Thyroid gland (tissue), 4 donors: ENCODE data around the gene MOGAT3. TPM values are rescaled to one million over a fixed set of nuclear protein-coding genes. Genes with fewer than 3 reads are reported as not detected.

Experiments
- DNase-seq, 2 donors: peaks; one replicate each; pipeline ENCODE4 v3.0.0-alpha.2; 2019
- H3K27ac ChIP-seq, 3 donors: fragments of 200-600 bp; sonication (generic); 1 replicate in 2 of 3; 2 replicates in 1 of 3; pipeline ENCODE4 v1.5.1; 2016 to 2019; ENCODE audit warnings: mild to moderate bottlenecking in 1 of 3, moderate library complexity in 1 of 3
- H3K27me3 ChIP-seq: fragments of 200-600 bp; sonication (generic); one replicate; pipeline ENCODE4 v1.5.1; 2019
- H3K36me3 ChIP-seq, 2 donors: fragments of 200-600 bp; sonication (generic); one replicate each; pipeline ENCODE4 v1.5.1; 2016 to 2019
- H3K4me1 ChIP-seq, 2 donors: fragments of 200-600 bp; sonication (generic); one replicate each; pipeline ENCODE4 v1.5.1; 2017 to 2019
- H3K4me3 ChIP-seq, 3 donors: fragments of 200-600 bp; sonication (generic); replicated peaks in 1 of 3; 1 replicate in 2 of 3; 2 replicates in 1 of 3; pipeline ENCODE4 v1.5.1; 2016; ENCODE audit warnings: mild to moderate bottlenecking in 1 of 3
- H3K9me3 ChIP-seq: fragments of 200-600 bp; sonication (generic); one replicate; pipeline ENCODE4 v1.5.1; 2017
- CTCF ChIP-seq, 6 experiments: fragments of 200-600 bp in 3 of 6; fragments of 450-650 bp in 3 of 6; sonication (generic) in 3 of 6; IDR thresholded peaks; one replicate each; pipeline ENCODE4 v1.5.1; 2016 to 2019; ENCODE audit warnings: antibody characterized with exemption in 6 of 6, mild to moderate bottlenecking in 2 of 6, inconsistent platforms in 1 of 6, moderate library complexity in 1 of 6
- POLR2A ChIP-seq, 2 donors: fragments of 450-650 bp; IDR thresholded peaks; one replicate each; pipeline ENCODE4 v1.6.1; 2017; ENCODE audit warnings: antibody characterized with exemption in 2 of 2, mild to moderate bottlenecking in 2 of 2, moderate library complexity in 1 of 2
- WGBS, 2 donors: methylation state at CpG; one replicate each; pipeline ENCODE4 v1.1.5; 2017; 5-methylcytosine and 5-hydroxymethylcytosine counted together
- intact Hi-C: fragments of 100-400 bp; cut with DNase I; formaldehyde crosslinking; loops from one replicate; pipeline ENCODE4 v1.15.1; 2023
- total RNA-seq, 4 donors: library from RNA; depleted of rRNA; stranded (reverse); fragments of >200 nt; gene quantifications; one replicate each; pipeline ENCODE4 v1.2.3, GENCODE V29; 2016

Gene MOGAT3
- total RNA-seq, 4 donors from 2014 or later = not detected

- H3K9me3 ChIP-seq = no peaks in the 10 kb centered on the region
- DNase-seq = no peak
- H3K4me1 ChIP-seq = peaks cover 20 to 34% of the 10 kb centered on the region in 2 donors
- H3K27ac ChIP-seq = no peak overlapping the region
- 84 to 88% methylated on average over 31 of the region's 31 CpGs for WGBS, 2 donors
- no peak overlapping the region for H3K4me3 ChIP-seq
- intact Hi-C loops = loop anchor here (10.0 kb wide), 1 partner anchor 265 kb away; the partner anchor contains the start of gene ACHE
- peaks cover 16% of the 10 kb centered on the region for H3K27me3 ChIP-seq
- no peak for TF ChIP-seq POLR2A (IDR thresholded peaks at IDR 0.05)
- TF ChIP-seq CTCF (IDR thresholded peaks at IDR 0.05) = no peak
- H3K36me3 ChIP-seq = peaks cover 14 to 15% of the 10 kb centered on the region in 2 donors
Observed at GRCh38 chr7:101159696-101160674, 40.9 kb downstream of the MOGAT3 start.

GRCh38 chr7:101156866-101157589 is 43.8 kb downstream of the MOGAT3 start:
- intact Hi-C loops = no loop called here
- WGBS, 2 donors = 88 to 90% methylated on average over 12 to 14 of the region's 14 CpGs

GRCh38 chr7:101156277-101156676 is 44.6 kb downstream of the MOGAT3 start:
- Histone ChIP-seq H3K4me1 (peaks cover 7 to 8% of the 10 kb centered on the region in 2 donors), H3K4me3 (no peak overlapping the region), H3K27me3 (no peaks in the 10 kb centered on the region), H3K27ac (no peak overlapping the region), H3K36me3 (peaks cover 14 to 15% of the 10 kb centered on the region in 2 donors), H3K9me3 (no peaks in the 10 kb centered on the region)
- DNase-seq = no peak
- 78 to 84% methylated on average over 6 of the region's 6 CpGs for WGBS, 2 donors
- intact Hi-C loops = no loop called here
- TF ChIP-seq POLR2A (IDR thresholded peaks at IDR 0.05) = no peak
- no peak for TF ChIP-seq CTCF (IDR thresholded peaks at IDR 0.05)

More at GRCh38 chr7:101156866-101157589, 43.8 kb downstream of the MOGAT3 start:
- H3K27me3 ChIP-seq = no peaks in the 10 kb centered on the region
- TF ChIP-seq POLR2A (IDR thresholded peaks at IDR 0.05) (no peak), CTCF (IDR thresholded peaks at IDR 0.05) (no peak)
- no peak for DNase-seq
- peaks cover 7 to 8% of the 10 kb centered on the region in 2 donors for H3K4me1 ChIP-seq
- H3K4me3 ChIP-seq = no peak overlapping the region
- no peak overlapping the region for H3K27ac ChIP-seq
- H3K9me3 ChIP-seq = no peaks in the 10 kb centered on the region
- H3K36me3 ChIP-seq = peaks cover 14 to 15% of the 10 kb centered on the region in 2 donors

- H3K27ac ChIP-seq = peak overlapping the region in 1 of 3 donors; percentile 9
- no peak for TF ChIP-seq POLR2A (IDR thresholded peaks at IDR 0.05)
- TF ChIP-seq CTCF (IDR thresholded peaks at IDR 0.05) = no peak
- WGBS, 2 donors = 61 to 69% methylated on average over 4 of the region's 4 CpGs
- intact Hi-C loops = no loop called here
- H3K4me3 ChIP-seq = peak overlapping the region in 1 of 3 donors; percentile 94
- peaks cover 13 to 14% of the 10 kb centered on the region in 2 donors for H3K36me3 ChIP-seq
- H3K9me3 ChIP-seq = no peaks in the 10 kb centered on the region
- DNase-seq = no peak
- peaks cover 7 to 8% of the 10 kb centered on the region in 2 donors for H3K4me1 ChIP-seq
- H3K27me3 ChIP-seq = no peaks in the 10 kb centered on the region
Observed at GRCh38 chr7:101155303-101155702, 45.5 kb downstream of the MOGAT3 start.
